Panc1 (cell line): Measurements from ENCODE around the gene ATP1A3.

Experiments used
- POLR2AphosphoS5 ChIP-seq: IDR thresholded peaks from 2 replicates; pipeline ENCODE4 v1.6.1; 2012; ENCODE audit warnings: mild to moderate bottlenecking, low read depth, low read length, moderate library complexity
- TCF7L2 ChIP-seq: IDR thresholded peaks from 2 replicates; pipeline ENCODE4 v1.6.1; 2011; ENCODE audit warnings: mild to moderate bottlenecking, low read depth, low read length, inconsistent platforms
- TF ChIP-seq, protein P1 (sequence below): fragments of 450-650 bp; IDR thresholded peaks from 2 replicates; pipeline ENCODE4 v1.5.1; 2017; ENCODE audit warnings: mild to moderate bottlenecking
- TF ChIP-seq, protein P2 (sequence below), 2 experiments: IDR thresholded peaks; 2 replicates each; pipeline ENCODE4 v1.6.1; 2011 to 2012; ENCODE audit warnings: low read depth in 2 of 2, control low read depth in 1 of 2, low read length in 1 of 2, mild to moderate bottlenecking in 1 of 2, moderate library complexity in 1 of 2; ENCODE audit not compliant: insufficient read depth in 1 of 2

DNA sequence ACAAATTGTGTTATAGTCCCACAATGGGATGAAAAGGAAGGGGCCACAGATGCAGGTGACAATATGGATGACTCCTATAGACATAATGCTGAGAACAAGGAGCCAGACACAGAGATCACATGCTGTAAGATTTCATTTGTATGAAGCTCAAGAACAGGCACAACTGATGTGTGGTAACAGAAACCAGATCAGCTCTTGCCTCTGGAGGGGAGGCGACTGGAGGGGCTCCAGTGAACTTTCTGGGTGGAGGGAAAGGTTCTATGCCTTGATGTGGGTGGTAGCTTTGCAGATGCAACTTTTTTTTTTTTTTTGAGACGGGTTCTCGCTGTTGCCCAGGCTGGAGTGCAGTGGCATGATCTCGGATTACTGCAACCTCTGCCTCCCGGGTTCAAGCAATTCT is 28.9 kb downstream of the ATP1A3 start:
- TF ChIP-seq, protein P1, sequence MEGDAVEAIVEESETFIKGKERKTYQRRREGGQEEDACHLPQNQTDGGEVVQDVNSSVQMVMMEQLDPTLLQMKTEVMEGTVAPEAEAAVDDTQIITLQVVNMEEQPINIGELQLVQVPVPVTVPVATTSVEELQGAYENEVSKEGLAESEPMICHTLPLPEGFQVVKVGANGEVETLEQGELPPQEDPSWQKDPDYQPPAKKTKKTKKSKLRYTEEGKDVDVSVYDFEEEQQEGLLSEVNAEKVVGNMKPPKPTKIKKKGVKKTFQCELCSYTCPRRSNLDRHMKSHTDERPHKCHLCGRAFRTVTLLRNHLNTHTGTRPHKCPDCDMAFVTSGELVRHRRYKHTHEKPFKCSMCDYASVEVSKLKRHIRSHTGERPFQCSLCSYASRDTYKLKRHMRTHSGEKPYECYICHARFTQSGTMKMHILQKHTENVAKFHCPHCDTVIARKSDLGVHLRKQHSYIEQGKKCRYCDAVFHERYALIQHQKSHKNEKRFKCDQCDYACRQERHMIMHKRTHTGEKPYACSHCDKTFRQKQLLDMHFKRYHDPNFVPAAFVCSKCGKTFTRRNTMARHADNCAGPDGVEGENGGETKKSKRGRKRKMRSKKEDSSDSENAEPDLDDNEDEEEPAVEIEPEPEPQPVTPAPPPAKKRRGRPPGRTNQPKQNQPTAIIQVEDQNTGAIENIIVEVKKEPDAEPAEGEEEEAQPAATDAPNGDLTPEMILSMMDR: no peak
- TF ChIP-seq TCF7L2 (no peak), POLR2AphosphoS5 (no peak)
- TF ChIP-seq, protein P2, sequence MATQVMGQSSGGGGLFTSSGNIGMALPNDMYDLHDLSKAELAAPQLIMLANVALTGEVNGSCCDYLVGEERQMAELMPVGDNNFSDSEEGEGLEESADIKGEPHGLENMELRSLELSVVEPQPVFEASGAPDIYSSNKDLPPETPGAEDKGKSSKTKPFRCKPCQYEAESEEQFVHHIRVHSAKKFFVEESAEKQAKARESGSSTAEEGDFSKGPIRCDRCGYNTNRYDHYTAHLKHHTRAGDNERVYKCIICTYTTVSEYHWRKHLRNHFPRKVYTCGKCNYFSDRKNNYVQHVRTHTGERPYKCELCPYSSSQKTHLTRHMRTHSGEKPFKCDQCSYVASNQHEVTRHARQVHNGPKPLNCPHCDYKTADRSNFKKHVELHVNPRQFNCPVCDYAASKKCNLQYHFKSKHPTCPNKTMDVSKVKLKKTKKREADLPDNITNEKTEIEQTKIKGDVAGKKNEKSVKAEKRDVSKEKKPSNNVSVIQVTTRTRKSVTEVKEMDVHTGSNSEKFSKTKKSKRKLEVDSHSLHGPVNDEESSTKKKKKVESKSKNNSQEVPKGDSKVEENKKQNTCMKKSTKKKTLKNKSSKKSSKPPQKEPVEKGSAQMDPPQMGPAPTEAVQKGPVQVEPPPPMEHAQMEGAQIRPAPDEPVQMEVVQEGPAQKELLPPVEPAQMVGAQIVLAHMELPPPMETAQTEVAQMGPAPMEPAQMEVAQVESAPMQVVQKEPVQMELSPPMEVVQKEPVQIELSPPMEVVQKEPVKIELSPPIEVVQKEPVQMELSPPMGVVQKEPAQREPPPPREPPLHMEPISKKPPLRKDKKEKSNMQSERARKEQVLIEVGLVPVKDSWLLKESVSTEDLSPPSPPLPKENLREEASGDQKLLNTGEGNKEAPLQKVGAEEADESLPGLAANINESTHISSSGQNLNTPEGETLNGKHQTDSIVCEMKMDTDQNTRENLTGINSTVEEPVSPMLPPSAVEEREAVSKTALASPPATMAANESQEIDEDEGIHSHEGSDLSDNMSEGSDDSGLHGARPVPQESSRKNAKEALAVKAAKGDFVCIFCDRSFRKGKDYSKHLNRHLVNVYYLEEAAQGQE (IDR thresholded peaks at IDR 0.05; ENCODE audit: insufficient read depth in 1 of 2, low read depth in 2 of 2, low read length in 1 of 2): no peak
